Neutrophil (primary cell): ENCODE data around the gene DCC.

ENCODE experiments used
- H3K27ac ChIP-seq: fragments of 200-600 bp; sonication (generic); 2 replicates; pipeline ENCODE4 v1.5.1; 2016; ENCODE audit warnings: mild to moderate bottlenecking, moderate library complexity
- H3K27me3 ChIP-seq: fragments of 200-600 bp; sonication (generic); 2 replicates; pipeline ENCODE4 v1.6.0; 2016; ENCODE audit warnings: mild to moderate bottlenecking
- H3K36me3 ChIP-seq: fragments of 200-600 bp; sonication (generic); 2 replicates; pipeline ENCODE4 v1.5.1; 2017
- H3K4me1 ChIP-seq, 2 experiments: fragments of 200-600 bp in 1 of 2; sonication (generic) in 1 of 2; 1 replicate in 1 of 2; 2 replicates in 1 of 2; pipeline versions ENCODE4 v1.5.1 to v1.6.1; 2013 to 2016; ENCODE audit warnings: low read depth in 1 of 2, low read length in 1 of 2, mild to moderate bottlenecking in 1 of 2, moderate library complexity in 1 of 2; ENCODE audit not compliant: control insufficient read depth in 1 of 2, insufficient read depth in 1 of 2
- H3K4me3 ChIP-seq, 2 experiments: fragments of 200-600 bp in 1 of 2; sonication (generic) in 1 of 2; 1 replicate in 1 of 2; 2 replicates in 1 of 2; pipeline ENCODE4 v1.5.1; 2013 to 2016; ENCODE audit warnings: low read depth in 1 of 2, low read length in 1 of 2, mild to moderate bottlenecking in 1 of 2, moderate library complexity in 1 of 2
- H3K9me3 ChIP-seq: fragments of 200-600 bp; sonication (generic); 2 replicates; pipeline ENCODE4 v1.5.1; 2016
- CTCF ChIP-seq: fragments of 200-600 bp; sonication (generic); IDR thresholded peaks from 2 replicates; pipeline ENCODE4 v1.5.1; 2016; ENCODE audit warnings: antibody characterized with exemption

Gene DCC

GRCh38 chr18:52598921-52599320 lies 258.9 kb downstream of the DCC start:
- Histone ChIP-seq H3K36me3 (no peaks in the 10 kb centered on the region), H3K9me3 (no peaks in the 10 kb centered on the region), H3K4me1 (no peaks in the 10 kb centered on the region), H3K4me3 (no peak overlapping the region), H3K27ac (no peak overlapping the region), H3K27me3 (no peaks in the 10 kb centered on the region)
- no peak for TF ChIP-seq CTCF

- Histone ChIP-seq H3K27ac (no peak overlapping the region), H3K4me1 (no peaks in the 10 kb centered on the region), H3K9me3 (no peaks in the 10 kb centered on the region), H3K36me3 (no peaks in the 10 kb centered on the region), H3K27me3 (no peaks in the 10 kb centered on the region), H3K4me3 (no peak overlapping the region)
- no peak for TF ChIP-seq CTCF
Observed at GRCh38 chr18:52602820-52603219, 262.8 kb downstream of the DCC start.

- H3K9me3 ChIP-seq = no peaks in the 10 kb centered on the region
- no peaks in the 10 kb centered on the region for H3K4me1 ChIP-seq
- H3K27ac ChIP-seq = no peak overlapping the region
- H3K27me3 ChIP-seq = no peaks in the 10 kb centered on the region
- H3K36me3 ChIP-seq = no peaks in the 10 kb centered on the region
- TF ChIP-seq CTCF = no peak
- H3K4me3 ChIP-seq = no peak overlapping the region
Observed at GRCh38 chr18:52605345-52605744, 265.3 kb downstream of the DCC start.

DNA sequence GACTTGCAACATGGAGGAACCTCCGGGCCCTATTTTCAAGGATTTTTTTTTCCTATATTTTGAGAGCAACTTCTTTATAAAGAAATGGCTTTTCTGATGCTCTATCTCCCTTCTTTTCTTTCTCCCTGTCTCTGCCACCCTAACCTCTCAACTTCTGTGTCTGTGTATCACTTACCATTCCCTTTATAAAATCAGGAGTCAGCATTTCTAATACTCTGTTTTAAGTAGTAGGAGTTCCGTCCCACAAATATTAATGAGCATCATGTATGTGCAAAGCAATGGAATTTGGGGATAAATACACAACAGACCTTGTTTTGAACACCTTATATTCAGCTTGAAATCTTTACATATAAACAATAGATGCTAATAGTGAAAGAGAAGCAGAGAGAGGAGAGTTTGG lies 268.0 kb downstream of the DCC start:
- no peaks in the 10 kb centered on the region for H3K9me3 ChIP-seq
- no peak overlapping the region for H3K4me3 ChIP-seq
- H3K36me3 ChIP-seq = no peaks in the 10 kb centered on the region
- H3K4me1 ChIP-seq = no peaks in the 10 kb centered on the region
- no peaks in the 10 kb centered on the region for H3K27me3 ChIP-seq
- no peak for TF ChIP-seq CTCF
- H3K27ac ChIP-seq = no peak overlapping the region

- Histone ChIP-seq H3K27me3 (no peaks in the 10 kb centered on the region), H3K9me3 (no peaks in the 10 kb centered on the region), H3K4me1 (no peaks in the 10 kb centered on the region), H3K27ac (no peak overlapping the region), H3K36me3 (no peaks in the 10 kb centered on the region), H3K4me3 (no peak overlapping the region)
- no peak for TF ChIP-seq CTCF
Observed at GRCh38 chr18:52610451-52611115, 270.6 kb downstream of the DCC start.

GRCh38 chr18:52612406-52612805 lies 272.4 kb downstream of the DCC start:
- H3K4me1 ChIP-seq = no peaks in the 10 kb centered on the region
- no peaks in the 10 kb centered on the region for H3K9me3 ChIP-seq
- H3K4me3 ChIP-seq = no peak overlapping the region
- H3K27me3 ChIP-seq = no peaks in the 10 kb centered on the region
- no peak overlapping the region for H3K27ac ChIP-seq
- no peak for TF ChIP-seq CTCF
- H3K36me3 ChIP-seq = no peaks in the 10 kb centered on the region
